OCI-M1 (cell line): ENCODE measurements around the gene MTA3.
"Not testable (repeated sequence)": the region's sequence is repeated elsewhere in the genome, so short reads cannot be mapped to it uniquely, and the experiment has no call there.

Experiments used
- DNase-seq: peaks from one replicate; lab custom pipeline; 2025; lab: John Stamatoyannopoulos, UW

MTA3 gene

GRCh38 chr2:42568401-42569115 lies at the start of gene MTA3:
TSS of gene MTA3 (plus strand) at chr2:42568632. CDS start at chr2:42568746, 114 bp downstream.
- peak; percentile 45 for DNase-seq

- no peak for DNase-seq
These were observed 48.8 kb upstream of the MTA3 start for GRCh38 chr2:42519624-42520023.

GRCh38 chr2:42522035-42522434 lies 46.4 kb upstream of the MTA3 start:
- no peak for DNase-seq

- DNase-seq: no peak
These were observed 45.1 kb upstream of the MTA3 start for GRCh38 chr2:42523341-42523740.

GRCh38 chr2:42532397-42532796 lies 36.0 kb upstream of the MTA3 start:
- no peak for DNase-seq

GRCh38 chr2:42537493-42537892 lies 30.9 kb upstream of the MTA3 start:
- no peak for DNase-seq

- DNase-seq: no peak
These were observed 25.6 kb upstream of the MTA3 start for GRCh38 chr2:42542871-42543270.

DNA sequence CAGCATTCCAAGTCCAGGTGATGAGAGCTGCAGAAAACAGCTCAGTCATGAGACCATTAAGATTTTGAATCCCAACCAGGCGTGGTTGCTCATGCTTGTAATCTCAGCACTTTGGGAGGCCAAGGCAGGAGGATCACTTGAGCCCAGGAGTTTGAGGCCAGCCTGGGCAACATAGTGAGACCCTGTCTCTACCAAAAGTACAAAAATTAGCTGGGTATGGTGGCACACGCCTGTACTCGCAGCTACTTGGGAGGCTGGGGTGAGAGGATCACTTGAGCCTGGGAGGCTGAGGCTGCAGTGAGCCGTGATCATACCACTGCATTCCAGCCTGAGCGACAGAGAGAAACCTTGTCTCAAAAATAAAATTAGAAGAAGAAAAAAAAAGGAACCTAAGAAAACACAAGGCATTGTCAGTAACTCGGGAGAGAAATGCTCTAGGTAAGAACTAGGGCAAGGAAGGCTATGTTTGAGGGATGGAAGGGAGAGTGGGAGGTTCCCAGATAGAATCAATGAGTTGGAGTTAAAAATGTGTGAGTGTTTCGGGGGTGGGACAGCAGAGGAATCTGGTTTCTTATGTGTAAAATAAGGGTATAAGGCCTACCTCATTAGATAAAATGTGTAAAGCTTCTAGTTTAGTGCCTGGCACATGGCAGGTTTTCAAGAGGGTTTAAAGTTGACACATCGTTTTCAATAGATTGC lies 23.3 kb upstream of the MTA3 start:
- no peak for DNase-seq

GRCh38 chr2:42545841-42546390 lies 22.5 kb upstream of the MTA3 start:
- DNase-seq: no peak

GRCh38 chr2:42547014-42547413 lies 21.4 kb upstream of the MTA3 start:
- peak; percentile 24 for DNase-seq

DNA sequence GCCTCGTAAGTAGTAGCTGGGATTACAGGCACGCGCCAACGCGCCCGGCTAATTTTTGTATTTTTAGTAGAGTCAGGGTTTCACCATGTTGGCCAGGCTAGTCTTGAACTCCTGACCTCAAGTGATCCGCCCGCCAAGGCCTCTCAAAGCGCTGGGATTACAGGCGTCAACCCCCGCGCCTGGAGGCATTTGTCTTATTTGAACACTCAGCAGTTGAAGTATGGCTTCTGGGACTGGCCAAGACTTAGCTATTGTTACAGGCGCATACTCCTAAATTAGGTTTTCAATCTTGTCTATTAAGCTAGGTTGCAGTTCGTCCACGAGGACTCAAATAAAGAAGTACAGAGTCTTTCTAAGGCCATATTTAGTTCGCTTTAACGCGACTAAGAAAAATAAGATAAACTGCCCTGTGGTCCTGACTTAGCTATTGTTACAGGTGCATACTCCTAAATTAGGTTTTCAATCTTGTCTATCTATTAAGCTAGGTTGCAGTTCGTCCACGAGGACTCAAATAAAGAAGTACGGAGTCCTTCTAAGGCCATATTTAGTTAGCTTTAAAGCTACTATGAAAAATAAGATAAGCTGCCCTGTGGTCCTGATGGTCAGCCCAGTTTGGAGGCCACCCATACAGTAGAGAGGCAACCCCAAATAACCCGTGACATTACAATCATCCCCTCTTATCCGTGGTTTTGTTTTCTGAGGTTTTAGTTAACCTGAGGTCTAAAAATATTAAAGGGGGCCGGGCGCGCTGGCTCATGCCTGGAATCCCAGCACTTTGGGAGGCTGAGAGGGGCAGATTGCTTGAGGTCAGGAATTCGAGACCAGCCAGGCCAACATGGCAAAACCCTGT lies 20.8 kb upstream of the MTA3 start:
- no peak for DNase-seq

DNA sequence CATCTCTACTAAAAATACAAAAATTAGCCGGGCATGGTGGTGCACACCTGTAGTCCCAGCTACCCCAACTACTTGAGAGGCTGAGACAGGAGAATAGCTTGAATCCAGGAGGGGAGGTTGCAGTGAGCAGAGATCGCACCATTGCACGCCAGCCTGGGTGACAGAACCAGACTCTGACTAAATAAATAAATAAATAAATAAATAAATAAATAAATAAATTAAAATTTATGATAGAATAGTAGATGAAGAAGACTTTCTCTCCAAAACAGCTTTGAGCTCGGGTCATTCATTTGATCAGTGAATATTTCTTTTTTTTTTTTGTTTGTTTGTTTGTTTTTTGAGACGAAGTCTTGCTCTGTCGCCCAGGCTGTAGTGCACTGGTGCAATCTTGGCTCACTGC lies 17.6 kb upstream of the MTA3 start:
- DNase-seq: no peak

- DNase-seq: no peak
These were observed 14.0 kb upstream of the MTA3 start for GRCh38 chr2:42554392-42554791.

GRCh38 chr2:42556315-42556890 lies 12.0 kb upstream of the MTA3 start:
- no peak for DNase-seq

DNA sequence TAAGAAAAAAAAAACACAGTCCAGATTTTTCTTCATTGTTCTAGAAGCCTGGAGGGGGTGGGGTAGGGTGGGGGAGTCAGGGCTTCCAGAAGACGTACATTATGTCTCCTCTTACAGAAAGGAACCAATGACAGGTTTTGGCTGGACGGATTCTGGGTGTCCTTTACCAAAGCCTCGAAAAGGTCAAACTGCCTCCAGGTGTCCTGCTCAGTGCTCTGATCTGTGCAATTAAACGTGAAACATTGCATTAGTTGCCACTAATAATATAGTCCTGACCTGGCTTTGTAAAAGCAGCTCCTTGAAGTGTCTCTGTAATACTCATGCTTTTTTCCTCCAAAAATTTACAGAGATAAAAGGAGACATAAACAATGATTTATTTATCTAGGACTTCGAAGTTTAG lies 11.1 kb upstream of the MTA3 start:
- DNase-seq: no peak

DNA sequence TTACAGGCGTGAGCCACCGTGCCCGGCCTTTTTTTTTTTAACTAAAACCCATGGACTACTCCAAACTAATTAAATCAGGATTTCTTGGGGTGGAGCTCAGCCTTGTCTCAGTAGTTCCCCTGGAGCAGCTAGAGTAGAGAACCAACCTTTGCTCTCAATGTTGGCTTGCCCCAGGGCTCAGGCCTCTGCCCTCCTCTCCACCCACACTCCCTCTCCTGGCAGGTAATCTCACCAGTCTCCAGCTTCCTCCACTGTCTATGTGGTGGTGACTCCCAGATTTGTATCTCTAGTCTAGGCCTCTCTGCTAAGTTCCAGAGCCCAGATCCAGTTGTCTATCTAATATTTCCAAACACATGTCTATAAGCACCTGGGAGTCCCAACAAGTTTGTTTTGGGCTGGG lies 9.6 kb upstream of the MTA3 start:
- DNase-seq: no peak

- not testable (repeated sequence) for DNase-seq
These were observed 8.3 kb upstream of the MTA3 start for GRCh38 chr2:42560133-42560532.

- DNase-seq: no peak
These were observed 7.5 kb upstream of the MTA3 start for GRCh38 chr2:42560899-42561298.

DNA sequence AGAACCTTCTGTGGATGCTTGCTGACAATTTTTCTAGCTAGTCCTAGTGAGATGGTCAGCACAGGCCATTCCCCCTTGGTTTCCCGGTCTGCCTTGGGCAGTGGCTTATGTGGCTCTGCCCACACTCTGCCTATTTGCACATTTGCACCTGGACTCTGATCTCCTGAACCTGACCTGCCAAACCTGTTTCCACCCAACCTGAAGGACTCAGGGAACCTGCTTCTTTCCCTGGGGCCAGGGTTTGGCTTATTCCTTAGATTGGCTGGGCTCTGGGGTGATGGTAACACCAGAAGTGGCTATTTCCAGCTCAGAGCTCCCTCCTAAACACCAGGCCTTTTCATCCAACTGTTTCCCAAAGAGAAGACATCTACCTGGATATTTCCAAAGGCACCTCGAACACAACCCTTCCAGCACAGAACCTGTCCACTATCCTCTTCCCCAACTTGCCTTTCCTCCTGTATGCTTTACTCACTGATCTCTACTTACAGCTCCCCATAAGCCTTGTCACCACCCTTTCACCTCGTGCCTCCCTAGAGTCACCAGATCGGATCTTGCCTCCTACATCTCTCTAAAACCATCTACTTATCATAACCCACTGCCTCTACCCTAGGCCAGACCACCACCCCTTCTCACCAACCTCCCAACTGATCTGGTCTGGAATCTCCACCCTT lies 5.8 kb upstream of the MTA3 start:
- DNase-seq: no peak

DNA sequence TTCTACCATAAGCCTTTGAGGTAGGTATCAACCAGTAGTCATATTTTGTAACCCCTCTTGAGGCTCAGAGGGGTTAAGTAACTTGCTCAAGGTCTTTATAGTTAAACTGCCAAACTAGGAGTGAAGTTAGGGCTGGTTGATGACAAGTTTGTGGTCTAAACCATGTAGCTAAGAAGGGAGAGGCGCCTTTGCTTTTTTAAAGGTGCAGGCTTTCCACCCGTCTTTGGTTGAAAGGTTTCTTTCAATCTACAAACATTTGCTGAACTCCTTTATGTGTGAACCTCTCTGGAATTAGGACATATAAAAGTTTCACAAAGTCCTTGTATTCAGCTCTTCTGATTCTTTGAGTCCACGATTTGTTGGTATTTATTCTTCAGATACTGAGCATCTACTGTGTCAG lies 2.4 kb upstream of the MTA3 start:
- no peak for DNase-seq

- DNase-seq: no peak
These were observed 1.6 kb upstream of the MTA3 start for GRCh38 chr2:42566837-42567321.
